Measurements from ENCODE around the gene CAMK4. TPM values are rescaled to one million over a fixed set of nuclear protein-coding genes. Genes with fewer than 3 reads are reported as not detected.

The CAMK4 gene
- polyA plus RNA-seq, 1 donor from 2014 or later = 16.6 TPM

- Histone ChIP-seq H3K27ac (ENCODE audit: low read length) (no peak overlapping the region), H4K20me1 (ENCODE audit: insufficient read depth) (no peaks in the 10 kb centered on the region), H3K36me3 (ENCODE audit: insufficient read depth, low read length) (no peaks in the 10 kb centered on the region), H3K4me2 (ENCODE audit: low read length) (no peak overlapping the region), H3K79me2 (replicated peaks; ENCODE audit: insufficient read depth, low read length) (peaks cover 30% of the 10 kb centered on the region), H3F3A (ENCODE audit: insufficient read depth, low read length, poor library complexity, severe bottlenecking) (no peaks in the 10 kb centered on the region), H3K9me3 (ENCODE audit: low read length) (no peaks in the 10 kb centered on the region), H3K27me3 (ENCODE audit: insufficient read depth, low read depth, low read length) (no peaks in the 10 kb centered on the region), H3K4me3 (ENCODE audit: low read length) (no peak overlapping the region), H2AFZ (ENCODE audit: low read depth, low read length) (no peak overlapping the region), H3K9ac (ENCODE audit: low read length) (no peak overlapping the region), H3K9me2 (ENCODE audit: insufficient read depth, low read length) (no peaks in the 10 kb centered on the region)
- TF ChIP-seq TAF1 (IDR thresholded peaks at IDR 0.05; ENCODE audit: low read depth) (no peak), CTCF (IDR thresholded peaks at IDR 0.05; ENCODE audit: poor library complexity, severe bottlenecking) (no peak), REST (IDR thresholded peaks at IDR 0.05; ENCODE audit: borderline replicate concordance) (no peak), POLR2AphosphoS5 (IDR thresholded peaks at IDR 0.05) (no peak), RAD21 (conservative IDR thresholded peaks at IDR 0.05) (no peak)
Measured at GRCh38 chr5:111502956-111503355, 278.8 kb downstream of the CAMK4 start.

GRCh38 chr5:111505096-111505495 lies 280.9 kb downstream of the CAMK4 start:
- Histone ChIP-seq H3K36me3 (ENCODE audit: insufficient read depth, low read length) (no peaks in the 10 kb centered on the region), H3K4me3 (ENCODE audit: low read length) (no peak overlapping the region), H3F3A (ENCODE audit: insufficient read depth, low read length, poor library complexity, severe bottlenecking) (no peaks in the 10 kb centered on the region), H3K9me2 (ENCODE audit: insufficient read depth, low read length) (no peaks in the 10 kb centered on the region), H2AFZ (ENCODE audit: low read depth, low read length) (no peak overlapping the region), H4K20me1 (ENCODE audit: insufficient read depth) (no peaks in the 10 kb centered on the region), H3K9ac (ENCODE audit: low read length) (no peak overlapping the region), H3K4me2 (ENCODE audit: low read length) (no peak overlapping the region), H3K27ac (ENCODE audit: low read length) (no peak overlapping the region), H3K9me3 (ENCODE audit: low read length) (no peaks in the 10 kb centered on the region), H3K79me2 (replicated peaks; ENCODE audit: insufficient read depth, low read length) (peaks cover 51% of the 10 kb centered on the region), H3K27me3 (ENCODE audit: insufficient read depth, low read depth, low read length) (no peaks in the 10 kb centered on the region)
- TF ChIP-seq EP300 (conservative IDR thresholded peaks at IDR 0.05; ENCODE audit: poor library complexity, severe bottlenecking) (no peak), TAF1 (IDR thresholded peaks at IDR 0.05; ENCODE audit: low read depth) (no peak), MXI1 (conservative IDR thresholded peaks at IDR 0.05; ENCODE audit: poor library complexity, severe bottlenecking) (no peak), RAD21 (conservative IDR thresholded peaks at IDR 0.05) (no peak), SMC3 (conservative IDR thresholded peaks at IDR 0.05; ENCODE audit: poor library complexity) (no peak), CTCF (IDR thresholded peaks at IDR 0.05; ENCODE audit: poor library complexity, severe bottlenecking) (no peak), REST (IDR thresholded peaks at IDR 0.05; ENCODE audit: borderline replicate concordance) (no peak), POLR2AphosphoS5 (IDR thresholded peaks at IDR 0.05) (no peak), EZH2 (IDR thresholded peaks at IDR 0.05; ENCODE audit: borderline replicate concordance, insufficient read depth, low read length, poor library complexity, severe bottlenecking) (no peak)

Measured in neural cell (in vitro differentiated cells).